ENCODE data around the gene EGFR.

DNA sequence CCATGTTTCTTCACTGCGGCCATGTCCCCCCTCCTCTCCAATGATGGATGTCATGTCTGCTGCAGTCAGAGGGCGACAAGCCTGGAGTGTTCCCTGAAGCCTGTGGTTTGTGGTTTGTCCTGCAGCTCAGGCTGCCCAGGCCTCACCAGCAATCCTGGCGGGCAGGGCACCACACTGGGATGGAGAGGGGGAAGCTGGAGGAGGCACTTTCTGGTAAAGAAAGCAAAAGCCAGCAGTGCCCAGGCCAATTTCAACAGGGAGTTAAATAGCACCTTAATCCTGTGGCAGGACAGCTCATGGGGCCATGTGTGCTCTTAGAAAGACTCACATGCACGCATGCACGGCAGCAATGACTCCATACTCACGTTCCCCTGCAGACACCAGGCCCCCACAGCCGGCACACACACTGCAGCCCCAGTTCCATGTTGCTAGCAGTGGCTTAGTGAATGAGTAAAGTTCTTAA is 158.3 kb downstream of the EGFR start:
- TF ChIP-seq POLR2A (IDR thresholded peaks at IDR 0.05) (no peak), CTCF (IDR thresholded peaks at IDR 0.05) (no peak)
